Panc1 (cell line): ENCODE results near the gene GLS. TPM values are rescaled to one million over a fixed set of nuclear protein-coding genes. Genes with fewer than 3 reads are reported as not detected.

Experiments used
- ATAC-seq: fragments of 200-7000 bp; cut with Tn5 transposase; 2 replicates; pipeline ENCODE4 v1.9.1; 2020; ENCODE audit warnings: mild to moderate bottlenecking, moderate library complexity
- BruUV-seq: library from RNA; stranded (reverse); fragments of 400-500 nt; replicated peaks from 2 replicates; lab custom pipeline; 2021; lab: Mats Ljungman, UMichigan
- CTCF ChIA-PET: fragments of 300-600 bp; sonication (Branson Sonifier 250); formaldehyde crosslinking; loops from one replicate; lab custom pipeline; 2022; ENCODE audit warnings: antibody characterized with exemption; lab: Charles Lee
- POLR2A ChIA-PET: fragments of 300-600 bp; sonication (Branson Sonifier 250); formaldehyde crosslinking; loops from one replicate; lab custom pipeline; 2022; ENCODE audit warnings: antibody characterized with exemption; lab: Charles Lee
- DNase-seq: peaks from one replicate; pipeline ENCODE4 v3.0.0-alpha.2; 2010; ENCODE audit warnings: low read depth, low spot score
- H3K27ac ChIP-seq: 2 replicates; pipeline ENCODE4 v1.5.1; 2011; ENCODE audit warnings: mild to moderate bottlenecking, low read length, inconsistent platforms
- H3K27me3 ChIP-seq: fragments of 200-500 bp; sonication (Bioruptor generic); 2 replicates; pipeline ENCODE4 v1.6.0; 2014; ENCODE audit warnings: low read length, inconsistent platforms; ENCODE audit not compliant: control insufficient read depth, insufficient read depth
- H3K36me3 ChIP-seq: fragments of 200-500 bp; sonication (Bioruptor generic); 2 replicates; pipeline ENCODE4 v1.5.1; 2014; ENCODE audit warnings: inconsistent platforms, mild to moderate bottlenecking, low read length, moderate library complexity; ENCODE audit not compliant: control insufficient read depth, insufficient read depth
- H3K4me1 ChIP-seq: 2 replicates; pipeline ENCODE4 v1.5.1; 2011; ENCODE audit warnings: inconsistent platforms, mild to moderate bottlenecking, low read length, moderate library complexity; ENCODE audit not compliant: control insufficient read depth, insufficient read depth
- H3K4me3 ChIP-seq, 2 experiments: 2 replicates each; pipeline ENCODE4 v1.5.1; 2011 to 2012; ENCODE audit warnings: low read depth in 2 of 2, low read length in 2 of 2, mild to moderate bottlenecking in 2 of 2, inconsistent platforms in 1 of 2, moderate library complexity in 1 of 2
- H3K9me3 ChIP-seq: fragments of 200-500 bp; sonication (Bioruptor generic); 2 replicates; pipeline ENCODE4 v1.5.1; 2014; ENCODE audit warnings: low read depth, mild to moderate bottlenecking, inconsistent platforms, low read length, moderate library complexity; ENCODE audit not compliant: control insufficient read depth, insufficient read depth
- POLR2AphosphoS5 ChIP-seq: IDR thresholded peaks from 2 replicates; pipeline ENCODE4 v1.6.1; 2012; ENCODE audit warnings: mild to moderate bottlenecking, low read depth, low read length, moderate library complexity
- SIN3A ChIP-seq: IDR thresholded peaks from 2 replicates; pipeline ENCODE4 v1.6.1; 2012; ENCODE audit warnings: low read depth, mild to moderate bottlenecking, low read length, moderate library complexity, borderline replicate concordance; ENCODE audit not compliant: insufficient read depth
- TCF7L2 ChIP-seq: IDR thresholded peaks from 2 replicates; pipeline ENCODE4 v1.6.1; 2011; ENCODE audit warnings: mild to moderate bottlenecking, low read depth, low read length, inconsistent platforms
- in situ Hi-C: cut with HindIII; loops from 2 replicates; pipeline ENCODE4 v1.10.0; 2016; ENCODE audit warnings: low sequenced_read_pairs, low pct_unique_long_range_greater_than_20kb
- intact Hi-C: fragments of 100-400 bp; cut with micrococcal nuclease; formaldehyde crosslinking; loops from one replicate; pipeline ENCODE4 v1.10.0; 2022; ENCODE audit not compliant: unreplicated experiment
- total RNA-seq: library from RNA; stranded (reverse); gene quantifications from one replicate; pipeline ENCODE4 v1.2.1, GENCODE V29; 2021; ENCODE audit not compliant: unreplicated experiment
- TF ChIP-seq, protein P1 (sequence below): fragments of 450-650 bp; IDR thresholded peaks from 2 replicates; pipeline ENCODE4 v1.5.1; 2017; ENCODE audit warnings: mild to moderate bottlenecking
- TF ChIP-seq, protein P2 (sequence below), 2 experiments: IDR thresholded peaks; 2 replicates each; pipeline ENCODE4 v1.6.1; 2011 to 2012; ENCODE audit warnings: low read depth in 2 of 2, control low read depth in 1 of 2, low read length in 1 of 2, mild to moderate bottlenecking in 1 of 2, moderate library complexity in 1 of 2; ENCODE audit not compliant: insufficient read depth in 1 of 2

GLS gene
- total RNA-seq, 1 experiment from 2014 or later: 93.9 TPM

DNA sequence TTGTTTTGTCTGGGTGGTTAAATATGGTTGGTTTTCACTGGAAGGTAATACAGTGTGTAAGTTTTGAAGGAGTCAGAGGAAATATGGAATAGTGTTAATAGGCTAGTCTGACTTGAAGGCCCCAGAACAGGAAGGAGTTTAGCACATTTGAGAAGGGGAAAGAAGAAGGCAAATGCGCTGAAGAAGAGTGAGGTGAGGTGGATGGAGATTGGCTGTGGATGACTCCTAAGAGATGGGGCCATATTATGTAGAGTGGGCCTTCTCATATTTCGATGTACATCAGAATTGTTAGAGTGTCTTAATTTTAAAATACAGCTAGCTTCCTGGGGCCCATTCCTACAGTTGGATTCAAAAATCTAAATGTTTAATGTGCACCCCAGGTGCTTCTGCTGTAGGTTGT, 61.0 kb downstream of the GLS start:
- DNase-seq (no peak), ATAC-seq (no peak)
- ChIA-PET CTCF (interaction anchor here (1.1 kb wide), 1 partner anchor 49 kb away, joined by 3 read pairs; no protein-coding TSS in a partner anchor), POLR2A (no interaction called here)
- in situ Hi-C loops (no loop called here), intact Hi-C loops (no loop called here)
- Histone ChIP-seq H3K9me3 (no peaks in the 10 kb centered on the region), H3K27ac (no peak overlapping the region), H3K4me3 (no peak overlapping the region), H3K4me1 (no peaks in the 10 kb centered on the region), H3K36me3 (0 out of 2 replicates have a peak, but pooled peaks cover 2% of the 10 kb centered on the region), H3K27me3 (no peaks in the 10 kb centered on the region)
- no TSS peak for BruUV-seq
- TF ChIP-seq, protein P1, sequence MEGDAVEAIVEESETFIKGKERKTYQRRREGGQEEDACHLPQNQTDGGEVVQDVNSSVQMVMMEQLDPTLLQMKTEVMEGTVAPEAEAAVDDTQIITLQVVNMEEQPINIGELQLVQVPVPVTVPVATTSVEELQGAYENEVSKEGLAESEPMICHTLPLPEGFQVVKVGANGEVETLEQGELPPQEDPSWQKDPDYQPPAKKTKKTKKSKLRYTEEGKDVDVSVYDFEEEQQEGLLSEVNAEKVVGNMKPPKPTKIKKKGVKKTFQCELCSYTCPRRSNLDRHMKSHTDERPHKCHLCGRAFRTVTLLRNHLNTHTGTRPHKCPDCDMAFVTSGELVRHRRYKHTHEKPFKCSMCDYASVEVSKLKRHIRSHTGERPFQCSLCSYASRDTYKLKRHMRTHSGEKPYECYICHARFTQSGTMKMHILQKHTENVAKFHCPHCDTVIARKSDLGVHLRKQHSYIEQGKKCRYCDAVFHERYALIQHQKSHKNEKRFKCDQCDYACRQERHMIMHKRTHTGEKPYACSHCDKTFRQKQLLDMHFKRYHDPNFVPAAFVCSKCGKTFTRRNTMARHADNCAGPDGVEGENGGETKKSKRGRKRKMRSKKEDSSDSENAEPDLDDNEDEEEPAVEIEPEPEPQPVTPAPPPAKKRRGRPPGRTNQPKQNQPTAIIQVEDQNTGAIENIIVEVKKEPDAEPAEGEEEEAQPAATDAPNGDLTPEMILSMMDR: no peak
- TF ChIP-seq, protein P2, sequence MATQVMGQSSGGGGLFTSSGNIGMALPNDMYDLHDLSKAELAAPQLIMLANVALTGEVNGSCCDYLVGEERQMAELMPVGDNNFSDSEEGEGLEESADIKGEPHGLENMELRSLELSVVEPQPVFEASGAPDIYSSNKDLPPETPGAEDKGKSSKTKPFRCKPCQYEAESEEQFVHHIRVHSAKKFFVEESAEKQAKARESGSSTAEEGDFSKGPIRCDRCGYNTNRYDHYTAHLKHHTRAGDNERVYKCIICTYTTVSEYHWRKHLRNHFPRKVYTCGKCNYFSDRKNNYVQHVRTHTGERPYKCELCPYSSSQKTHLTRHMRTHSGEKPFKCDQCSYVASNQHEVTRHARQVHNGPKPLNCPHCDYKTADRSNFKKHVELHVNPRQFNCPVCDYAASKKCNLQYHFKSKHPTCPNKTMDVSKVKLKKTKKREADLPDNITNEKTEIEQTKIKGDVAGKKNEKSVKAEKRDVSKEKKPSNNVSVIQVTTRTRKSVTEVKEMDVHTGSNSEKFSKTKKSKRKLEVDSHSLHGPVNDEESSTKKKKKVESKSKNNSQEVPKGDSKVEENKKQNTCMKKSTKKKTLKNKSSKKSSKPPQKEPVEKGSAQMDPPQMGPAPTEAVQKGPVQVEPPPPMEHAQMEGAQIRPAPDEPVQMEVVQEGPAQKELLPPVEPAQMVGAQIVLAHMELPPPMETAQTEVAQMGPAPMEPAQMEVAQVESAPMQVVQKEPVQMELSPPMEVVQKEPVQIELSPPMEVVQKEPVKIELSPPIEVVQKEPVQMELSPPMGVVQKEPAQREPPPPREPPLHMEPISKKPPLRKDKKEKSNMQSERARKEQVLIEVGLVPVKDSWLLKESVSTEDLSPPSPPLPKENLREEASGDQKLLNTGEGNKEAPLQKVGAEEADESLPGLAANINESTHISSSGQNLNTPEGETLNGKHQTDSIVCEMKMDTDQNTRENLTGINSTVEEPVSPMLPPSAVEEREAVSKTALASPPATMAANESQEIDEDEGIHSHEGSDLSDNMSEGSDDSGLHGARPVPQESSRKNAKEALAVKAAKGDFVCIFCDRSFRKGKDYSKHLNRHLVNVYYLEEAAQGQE (IDR thresholded peaks at IDR 0.05; ENCODE audit: insufficient read depth in 1 of 2, low read depth in 2 of 2, low read length in 1 of 2): no peak
- TF ChIP-seq SIN3A: no peak
- no peak for TF ChIP-seq TCF7L2
- TF ChIP-seq POLR2AphosphoS5: no peak

DNA sequence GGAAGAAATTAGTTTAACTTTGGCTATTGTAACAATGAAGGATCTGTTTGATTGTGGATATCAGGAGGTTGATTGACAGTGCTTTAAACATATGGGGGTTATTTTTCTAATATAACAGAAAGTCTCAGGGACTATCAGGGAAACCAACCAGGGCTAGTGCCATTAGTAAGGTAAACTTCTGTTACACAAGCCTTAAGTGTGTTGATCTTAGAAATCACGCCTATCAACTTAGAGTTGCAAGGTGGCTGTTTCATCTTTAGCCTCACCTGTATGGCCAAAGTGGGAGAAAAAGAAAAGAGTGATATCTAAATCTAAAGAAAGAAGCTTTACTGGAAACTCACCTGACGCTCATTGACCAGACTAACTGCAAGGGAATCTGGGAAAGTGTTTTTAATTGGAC, 62.1 kb downstream of the GLS start:
- no peak for DNase-seq
- Histone ChIP-seq H3K4me1 (peaks cover 7% of the 10 kb centered on the region; the same call in 1 of the 2 replicates), H3K36me3 (0 out of 2 replicates have a peak, but pooled peaks cover 2% of the 10 kb centered on the region), H3K27me3 (no peaks in the 10 kb centered on the region), H3K9me3 (no peaks in the 10 kb centered on the region), H3K27ac (no peak overlapping the region), H3K4me3 (no peak overlapping the region)
- POLR2A ChIA-PET: no interaction called here
- intact Hi-C loops: no loop called here
- in situ Hi-C loops: no loop called here
- TF ChIP-seq SIN3A: no peak
- TF ChIP-seq, protein P2 (IDR thresholded peaks at IDR 0.05; ENCODE audit: insufficient read depth in 1 of 2, low read depth in 2 of 2, low read length in 1 of 2): no peak
- TF ChIP-seq POLR2AphosphoS5: no peak
- no peak for TF ChIP-seq TCF7L2
- TF ChIP-seq, protein P1: no peak
- CTCF ChIA-PET: no interaction called here
- ATAC-seq: no peak
- BruUV-seq: no TSS peak
